Effector memory CD8-positive, alpha-beta T cell (primary cell): ENCODE measurements around the gene GLA.

Source experiments
- ATAC-seq: fragments of 150-1000 bp; cut with Tn5 transposase; replicated peaks from 2 replicates; pipeline ENCODE4 v1.10.0; 2021; ENCODE audit warnings: mild to moderate bottlenecking, moderate library complexity
- DNase-seq, 3 experiments: peaks; one replicate each; pipeline ENCODE4 v3.0.0; 2021
- H3K27ac Mint-ChIP-seq, 2 donors: one replicate each; pipeline ENCODE4 v1.8.0; 2022; ENCODE audit warnings: mild to moderate bottlenecking in 2 of 2, mixed read lengths in 2 of 2, moderate library complexity in 2 of 2
- H3K27me3 Mint-ChIP-seq, 2 donors: one replicate each; pipeline ENCODE4 v1.8.0; 2022; ENCODE audit warnings: mixed read lengths in 2 of 2
- H3K36me3 Mint-ChIP-seq: one replicate; pipeline ENCODE4 v1.8.0; 2022; ENCODE audit warnings: mild to moderate bottlenecking, moderate library complexity, mixed read lengths; ENCODE audit not compliant: insufficient read depth
- H3K4me1 Mint-ChIP-seq, 2 donors: one replicate each; pipeline ENCODE4 v1.8.0; 2022; ENCODE audit warnings: low read depth in 2 of 2, mixed read lengths in 2 of 2
- H3K4me3 Mint-ChIP-seq, 2 donors: one replicate each; pipeline ENCODE4 v1.8.0; 2022; ENCODE audit warnings: mild to moderate bottlenecking in 2 of 2, mixed read lengths in 2 of 2, moderate library complexity in 2 of 2
- H3K9me3 Mint-ChIP-seq, 2 donors: one replicate each; pipeline ENCODE4 v1.8.0; 2022; ENCODE audit warnings: mixed read lengths in 2 of 2

Gene GLA

GRCh38 chrX:101390664-101391525 lies 16.8 kb downstream of the GLA start, which contains the start of gene RPL36A:
RPL36A (plus strand) TSS chrX:101391011; CDS start chrX:101391044, 33 bp downstream.
- no peaks in the 10 kb centered on the region for H3K9me3 Mint-ChIP-seq
- H3K27ac Mint-ChIP-seq: peak within 1 kb of the TSS; percentile 93 to 95
- peak; percentile 65 to 67 (median 65) for DNase-seq
- no peaks in the 10 kb centered on the region for H3K27me3 Mint-ChIP-seq
- H3K36me3 Mint-ChIP-seq: peaks cover 27% of the 10 kb centered on the region
- H3K4me1 Mint-ChIP-seq: peaks cover 8 to 21% of the 10 kb centered on the region in 2 donors
- peak within 1 kb of the TSS; percentile 92 to 94 for H3K4me3 Mint-ChIP-seq
- ATAC-seq: peak; percentile 91

DNA sequence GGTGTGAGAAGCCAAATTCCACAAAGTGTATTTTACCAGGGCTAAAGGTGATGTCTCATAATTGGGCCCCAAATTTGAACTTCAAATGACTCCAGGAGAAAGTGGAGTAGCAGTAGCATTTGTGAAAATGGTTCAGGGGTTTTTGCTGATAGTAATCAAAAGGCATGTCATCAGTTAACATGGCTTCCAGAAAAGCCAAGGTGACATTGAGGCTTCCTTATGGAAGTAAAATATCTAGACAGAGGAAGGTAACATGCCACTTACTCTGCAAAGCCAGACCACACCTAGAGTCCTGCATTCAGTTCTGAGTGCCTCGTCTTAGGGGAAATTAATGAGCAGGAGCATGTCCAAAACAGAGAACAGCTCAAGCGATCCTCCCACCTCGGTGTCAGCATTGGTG lies 19.1 kb downstream of the GLA start:
- no peak overlapping the region for H3K4me3 Mint-ChIP-seq
- H3K27ac Mint-ChIP-seq: no peak overlapping the region
- no peaks in the 10 kb centered on the region for H3K27me3 Mint-ChIP-seq
- DNase-seq (no peak), ATAC-seq (no peak)
- H3K36me3 Mint-ChIP-seq: peaks cover 20% of the 10 kb centered on the region
- no peaks in the 10 kb centered on the region for H3K9me3 Mint-ChIP-seq
- H3K4me1 Mint-ChIP-seq: peaks cover 8 to 21% of the 10 kb centered on the region in 2 donors

- H3K27me3 Mint-ChIP-seq: no peaks in the 10 kb centered on the region
- no peaks in the 10 kb centered on the region for H3K9me3 Mint-ChIP-seq
- H3K27ac Mint-ChIP-seq: no peak overlapping the region
- ATAC-seq: no peak
- peaks cover 4% of the 10 kb centered on the region in 2 donors for H3K4me1 Mint-ChIP-seq
- no peak overlapping the region for H3K4me3 Mint-ChIP-seq
- H3K36me3 Mint-ChIP-seq: peaks cover 7% of the 10 kb centered on the region
- DNase-seq: no peak
Observed at GRCh38 chrX:101386542-101386885, 21.2 kb downstream of the GLA start.

DNA sequence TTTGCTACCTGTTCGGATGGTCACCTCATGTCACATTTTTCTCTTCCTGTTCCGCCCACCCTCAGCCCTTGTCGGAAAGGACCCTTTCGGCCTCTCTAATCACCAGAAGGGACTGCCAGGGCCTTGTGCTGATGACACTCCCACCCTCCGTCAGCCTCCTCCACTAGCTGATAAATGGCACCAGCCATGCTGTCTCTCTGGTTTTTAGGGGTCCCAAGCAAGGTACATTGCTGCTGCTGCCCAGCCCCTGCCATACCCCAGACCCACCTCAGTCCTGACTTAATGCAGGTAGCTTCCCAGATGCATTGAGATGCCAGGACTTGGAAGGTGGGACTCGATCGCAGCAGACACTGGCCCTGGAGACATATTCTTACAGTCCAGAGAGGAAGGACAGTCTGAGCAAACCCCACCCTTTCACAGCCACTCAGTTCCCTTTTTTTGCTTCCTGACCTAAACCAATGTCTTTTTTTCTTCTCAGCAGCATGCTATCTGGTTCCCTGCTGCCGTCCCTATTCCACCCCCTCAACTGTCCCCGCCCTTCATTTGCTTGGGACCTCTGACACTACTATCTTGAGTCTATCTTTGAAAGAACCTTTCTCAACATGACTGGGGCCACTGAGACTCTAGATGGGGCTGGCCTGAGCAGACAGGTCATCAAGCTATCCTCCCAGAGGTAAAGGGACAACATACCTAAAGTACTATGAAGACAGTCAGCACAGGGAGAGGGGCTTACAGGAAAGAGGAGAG lies 21.8 kb downstream of the GLA start, which contains the start of gene BTK:
BTK (minus strand) TSS at position 397 of the 747 bp plus-strand sequence. CDS start 10,907 bp downstream, outside the sequence.
- Mint-ChIP-seq H3K4me3 (no peak within 1 kb of the TSS), H3K9me3 (no peaks in the 10 kb centered on the region), H3K4me1 (peaks cover 0 to 3% of the 10 kb centered on the region in 2 donors), H3K27me3 (no peaks in the 10 kb centered on the region), H3K36me3 (peaks cover 6% of the 10 kb centered on the region), H3K27ac (no peak within 1 kb of the TSS)
- ATAC-seq (no peak), DNase-seq (no peak)

GRCh38 chrX:101385026-101385684 lies 22.6 kb downstream of the GLA start:
- H3K36me3 Mint-ChIP-seq: peaks cover 4% of the 10 kb centered on the region
- no peaks in the 10 kb centered on the region for H3K4me1 Mint-ChIP-seq
- no peak for ATAC-seq
- no peaks in the 10 kb centered on the region for H3K27me3 Mint-ChIP-seq
- no peak for DNase-seq
- no peaks in the 10 kb centered on the region for H3K9me3 Mint-ChIP-seq
- H3K4me3 Mint-ChIP-seq: no peak overlapping the region
- H3K27ac Mint-ChIP-seq: no peak overlapping the region

GRCh38 chrX:101383679-101384205 lies 24.0 kb downstream of the GLA start:
- ATAC-seq (no peak), DNase-seq (no peak)
- peaks cover 4% of the 10 kb centered on the region for H3K36me3 Mint-ChIP-seq
- no peaks in the 10 kb centered on the region for H3K27me3 Mint-ChIP-seq
- no peak overlapping the region for H3K27ac Mint-ChIP-seq
- H3K9me3 Mint-ChIP-seq: no peaks in the 10 kb centered on the region
- H3K4me3 Mint-ChIP-seq: no peak overlapping the region
- H3K4me1 Mint-ChIP-seq: no peaks in the 10 kb centered on the region

DNA sequence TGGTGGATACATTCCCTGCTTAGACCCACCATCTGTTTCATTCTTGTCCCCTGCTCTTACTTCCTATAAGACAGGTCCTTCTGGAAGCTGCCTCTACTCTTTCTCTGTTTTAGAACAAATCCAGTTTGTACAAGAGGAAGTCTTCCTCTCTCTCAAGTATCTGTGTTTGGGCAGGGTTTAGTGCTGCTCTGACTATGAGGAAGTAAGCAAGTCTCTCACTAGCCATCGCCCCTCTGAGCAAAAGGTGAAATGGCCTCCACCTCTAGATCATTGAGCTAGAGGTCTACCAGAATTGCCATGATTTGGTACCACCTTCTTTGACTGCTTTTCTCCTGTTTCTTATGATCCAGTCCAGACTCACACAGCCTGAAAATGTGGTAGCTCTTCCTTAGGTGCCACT lies 30.2 kb downstream of the GLA start:
- ATAC-seq (no peak), DNase-seq (no peak)
- H3K36me3 Mint-ChIP-seq: no peaks in the 10 kb centered on the region
- no peak overlapping the region for H3K27ac Mint-ChIP-seq
- no peaks in the 10 kb centered on the region for H3K27me3 Mint-ChIP-seq
- no peak overlapping the region for H3K4me3 Mint-ChIP-seq
- H3K9me3 Mint-ChIP-seq: no peaks in the 10 kb centered on the region
- no peaks in the 10 kb centered on the region for H3K4me1 Mint-ChIP-seq

DNA sequence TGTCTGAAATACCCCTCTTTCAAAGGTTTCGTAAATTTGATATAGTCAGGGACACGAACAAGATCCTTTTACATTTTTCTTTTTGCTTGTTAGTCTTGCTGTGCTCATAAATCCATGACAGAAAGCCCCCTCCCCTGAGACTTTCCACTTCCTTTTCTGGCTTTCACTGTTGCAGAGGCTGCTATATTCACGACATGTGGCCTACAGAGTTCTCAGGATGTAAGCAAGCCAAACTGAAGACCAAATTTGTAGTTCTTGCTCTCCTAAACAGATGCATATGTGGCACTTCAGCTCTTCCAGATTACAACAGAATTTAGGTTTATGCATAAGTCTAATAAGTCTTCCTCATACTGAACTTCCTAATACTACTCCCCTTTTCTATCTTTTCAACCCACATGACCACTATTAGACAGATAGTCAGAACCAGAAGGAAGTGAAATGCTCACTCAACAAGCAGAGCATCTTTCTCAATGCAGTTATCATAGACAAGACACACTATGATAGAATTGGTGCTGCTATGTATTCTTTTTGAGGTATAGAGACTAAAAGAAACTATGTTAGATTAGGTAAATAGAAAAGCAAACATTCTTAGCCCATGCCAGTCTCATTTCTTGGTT lies 36.7 kb downstream of the GLA start:
- Mint-ChIP-seq H3K27me3 (no peaks in the 10 kb centered on the region), H3K27ac (no peak overlapping the region), H3K36me3 (no peaks in the 10 kb centered on the region), H3K4me1 (no peaks in the 10 kb centered on the region), H3K9me3 (no peaks in the 10 kb centered on the region), H3K4me3 (no peak overlapping the region)
- no peak for DNase-seq
- no peak for ATAC-seq

DNA sequence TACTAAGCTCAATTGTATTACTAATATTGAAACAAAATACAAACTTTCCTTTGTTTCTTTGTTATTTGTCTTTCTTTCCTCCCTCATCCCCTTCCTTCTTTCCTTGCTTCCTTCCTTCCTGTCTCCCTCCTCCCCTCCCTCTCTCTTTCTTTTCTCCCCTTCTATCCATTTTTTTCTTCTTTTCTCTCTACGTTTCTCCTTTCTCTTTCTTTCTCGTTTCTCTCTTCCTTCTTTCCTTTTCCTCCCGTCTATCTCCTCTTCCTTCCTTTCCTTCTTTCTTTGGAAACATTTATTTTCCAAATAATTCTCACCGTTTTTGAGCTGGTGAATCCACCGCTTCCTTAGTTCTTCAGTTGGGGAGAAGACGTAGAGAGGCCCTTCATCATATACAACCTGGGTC lies 38.0 kb downstream of the GLA start:
- H3K27me3 Mint-ChIP-seq: no peaks in the 10 kb centered on the region
- ATAC-seq: no peak
- no peaks in the 10 kb centered on the region for H3K9me3 Mint-ChIP-seq
- no peak overlapping the region for H3K4me3 Mint-ChIP-seq
- H3K36me3 Mint-ChIP-seq: no peaks in the 10 kb centered on the region
- no peak overlapping the region for H3K27ac Mint-ChIP-seq
- no peak for DNase-seq
- H3K4me1 Mint-ChIP-seq: no peaks in the 10 kb centered on the region

GRCh38 chrX:101368800-101369199 lies 38.9 kb downstream of the GLA start:
- no peaks in the 10 kb centered on the region for H3K36me3 Mint-ChIP-seq
- DNase-seq: no peak
- ATAC-seq: no peak
- no peaks in the 10 kb centered on the region for H3K4me1 Mint-ChIP-seq
- H3K9me3 Mint-ChIP-seq: no peaks in the 10 kb centered on the region
- no peaks in the 10 kb centered on the region for H3K27me3 Mint-ChIP-seq
- H3K4me3 Mint-ChIP-seq: no peak overlapping the region
- H3K27ac Mint-ChIP-seq: no peak overlapping the region

DNA sequence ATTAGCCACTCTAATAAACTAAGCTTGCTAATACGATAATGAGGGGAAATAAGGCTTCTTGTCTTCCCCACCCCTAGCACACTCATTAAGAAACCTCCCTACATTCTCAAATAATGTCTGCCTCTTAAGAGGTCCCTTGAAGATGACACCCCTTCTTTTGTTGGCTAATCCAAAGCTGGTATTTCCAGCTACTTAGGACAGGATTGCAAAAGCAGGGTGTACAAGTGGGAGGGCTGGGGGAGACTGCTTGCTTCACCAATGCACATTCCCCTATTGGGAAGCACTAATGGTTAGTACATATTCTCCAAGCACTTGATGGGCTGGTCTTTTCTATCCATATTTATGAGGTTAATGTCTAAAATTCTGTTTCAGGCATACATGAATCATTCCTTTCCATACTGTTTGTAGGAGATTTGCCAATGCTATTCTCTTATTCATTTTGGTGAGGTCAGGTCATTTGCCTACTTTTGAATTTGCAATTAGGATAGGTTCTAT lies 42.4 kb downstream of the GLA start:
- Mint-ChIP-seq H3K9me3 (no peaks in the 10 kb centered on the region), H3K36me3 (peaks cover 3% of the 10 kb centered on the region), H3K4me1 (no peaks in the 10 kb centered on the region), H3K4me3 (no peak overlapping the region), H3K27me3 (no peaks in the 10 kb centered on the region), H3K27ac (no peak overlapping the region)
- ATAC-seq (no peak), DNase-seq (no peak)

GRCh38 chrX:101362757-101363156 lies 45.0 kb downstream of the GLA start:
- Mint-ChIP-seq H3K36me3 (peaks cover 3% of the 10 kb centered on the region), H3K4me1 (peaks cover 0 to 5% of the 10 kb centered on the region in 2 donors), H3K27ac (no peak overlapping the region), H3K9me3 (no peaks in the 10 kb centered on the region), H3K27me3 (no peaks in the 10 kb centered on the region), H3K4me3 (no peak overlapping the region)
- no peak for DNase-seq
- no peak for ATAC-seq

DNA sequence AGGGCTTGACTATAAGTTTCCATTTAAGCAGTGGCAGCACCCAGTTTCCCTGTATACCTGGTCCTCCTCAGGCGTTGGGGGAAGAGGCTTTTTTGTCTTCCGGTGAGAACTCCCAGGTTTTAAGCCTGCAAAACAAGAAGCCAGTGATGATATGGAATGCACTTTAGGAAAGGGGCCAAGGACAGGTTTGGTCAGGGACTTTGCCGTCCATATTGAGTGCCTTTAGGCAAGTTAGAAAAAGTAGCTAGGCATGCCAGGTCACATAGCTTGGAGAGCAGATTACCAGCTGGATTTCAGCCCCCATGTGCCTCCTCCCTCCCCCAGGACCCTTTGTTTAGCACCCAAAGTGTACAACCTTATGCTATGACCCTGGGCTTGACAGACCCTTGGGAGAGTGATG lies 45.6 kb downstream of the GLA start:
- Mint-ChIP-seq H3K4me1 (peaks cover 0 to 5% of the 10 kb centered on the region in 2 donors), H3K27ac (no peak overlapping the region), H3K27me3 (no peaks in the 10 kb centered on the region), H3K36me3 (peaks cover 3% of the 10 kb centered on the region), H3K4me3 (no peak overlapping the region), H3K9me3 (no peaks in the 10 kb centered on the region)
- ATAC-seq (no peak), DNase-seq (no peak)
